Sciatic nerve (tissue), 1 donor: ENCODE data around the gene SCYL2. TPM values are rescaled to one million over a fixed set of nuclear protein-coding genes. Genes with fewer than 3 reads are reported as not detected.

Source experiments
- total RNA-seq: library from RNA; stranded (reverse); fragmentation: NEBNext Ultra II Directional; extraction: Animal tissue kit (Norgen Biotek cat#: 25700); gene quantifications from one replicate; pipeline ENCODE4 v1.2.1, GENCODE V29; 2021
- donor health status: DM: no; HTN: no; CAD: no.

Gene SCYL2
- total RNA-seq, 1 donor from 2014 or later: 54.1 TPM

Other genes with a start within 250 kb of the SCYL2 start
- gene BLTP3B, start 124.3 kb upstream of the SCYL2 start, total RNA-seq: 40.4 TPM
- gene ACTR6, start 66.4 kb upstream of the SCYL2 start, total RNA-seq: 32.3 TPM
- 1.5 TPM for gene DEPDC4, start 98 bp upstream of the SCYL2 start, total RNA-seq
- gene SLC17A8, start 89.9 kb downstream of the SCYL2 start, total RNA-seq: not detected
- gene NR1H4, start 206.7 kb downstream of the SCYL2 start, total RNA-seq: 0.13 TPM